ENCODE results near the gene XPO6. TPM values are rescaled to one million over a fixed set of nuclear protein-coding genes. Genes with fewer than 3 reads are reported as not detected.

XPO6 gene
- total RNA-seq, 5 donors from 2014 or later (not counting 1 experiment from before 2014, with no cell fraction given): 355 to 403 (median 391) TPM

- no peak overlapping the region for H3K4me3 ChIP-seq (ENCODE audit: control insufficient read depth in 1 of 2, extremely low read depth in 1 of 2, low read length in 1 of 2)
- no peaks in the 10 kb centered on the region for H3K9me3 ChIP-seq
- peak overlapping the region; percentile 88 to 89 for H3K27ac Mint-ChIP-seq
- H3K27ac ChIP-seq (ENCODE audit: low read length): peak overlapping the region; percentile 10
- peaks cover 4 to 26% of the 10 kb centered on the region in 2 donors for H3K36me3 ChIP-seq (ENCODE audit: control insufficient read depth in 2 of 2, extremely low read depth in 1 of 2, insufficient read depth in 1 of 2, low read length in 1 of 2)
- H3K4me1 Mint-ChIP-seq: peaks cover 96 to 97% (median 96%) of the 10 kb centered on the region in 3 donors
- ATAC-seq (replicated peaks in 1 of 4) (no peak), DNase-seq (no peak)
- H3K27me3 ChIP-seq (replicated peaks in 1 of 2; ENCODE audit: control insufficient read depth in 2 of 2, extremely low read depth in 1 of 2, insufficient read depth in 2 of 2, low read length in 1 of 2): no peaks in the 10 kb centered on the region
- peak overlapping the region; percentile 26 to 62 (median 51) for H3K4me3 Mint-ChIP-seq
- peaks cover 19% of the 10 kb centered on the region for H3K36me3 Mint-ChIP-seq
- no peaks in the 10 kb centered on the region for H3K27me3 Mint-ChIP-seq
- WGBS (ENCODE audit: insufficient coverage): no CpG with 5 or more reads among the region's 3 CpGs
- POLR2A ChIA-PET: interaction anchor here in 1 of 2 donors (0.7 to 1.3 kb wide), 2 partner anchors 8 to 18 kb away, joined by 6 to 10 read pairs; no protein-coding TSS in a partner anchor
- peaks cover 74% of the 10 kb centered on the region in 2 experiments for H3K4me1 ChIP-seq (ENCODE audit: control insufficient read depth in 1 of 2, extremely low read depth in 1 of 2, insufficient read depth in 2 of 2, low read length in 2 of 2)
- no peaks in the 10 kb centered on the region for H3K9me3 Mint-ChIP-seq
- CTCF ChIA-PET: interaction anchor here in 1 of 2 donors (0.6 kb wide), 1 partner anchor 49 kb away, joined by 3 read pairs; no protein-coding TSS in a partner anchor
Measured at GRCh38 chr16:28191364-28191960, 20.3 kb downstream of the XPO6 start.

GRCh38 chr16:28189245-28189644 lies 22.5 kb downstream of the XPO6 start:
- H3K27ac ChIP-seq (ENCODE audit: low read length): peak overlapping the region; percentile 75
- ATAC-seq (replicated peaks in 1 of 4) (peak in 1 of 4 experiments; percentile 21), DNase-seq (peak in 4 of 35 experiments; percentile 17 to 45 (median 32))
- no peaks in the 10 kb centered on the region for H3K9me3 ChIP-seq
- no peaks in the 10 kb centered on the region for H3K27me3 ChIP-seq (replicated peaks in 1 of 2; ENCODE audit: control insufficient read depth in 2 of 2, extremely low read depth in 1 of 2, insufficient read depth in 2 of 2, low read length in 1 of 2)
- Mint-ChIP-seq H3K27ac (peak overlapping the region; percentile 89 to 93), H3K36me3 (peaks cover 14% of the 10 kb centered on the region), H3K4me1 (peaks cover 93 to 95% (median 94%) of the 10 kb centered on the region in 3 donors), H3K27me3 (no peaks in the 10 kb centered on the region), H3K9me3 (peaks cover 0 to 2% (median 0%) of the 10 kb centered on the region in 3 donors), H3K4me3 (peak overlapping the region in 2 of 3 donors; percentile 46 to 51)
- WGBS (ENCODE audit: insufficient coverage): 20% methylated on average over 1 of the region's 3 CpGs
- CTCF ChIA-PET: interaction anchor here (0.5 to 1.9 kb wide), 13 partner anchors 11 to 216 kb away, joined by 3 to 12 read pairs (median 5); no protein-coding TSS in a partner anchor
- POLR2A ChIA-PET: interaction anchor here (0.5 to 1.2 kb wide), 8 partner anchors 11 to 47 kb away, joined by 3 to 10 read pairs (median 4); partner anchors contain the start of gene XPO6 (in 1 of the 2)
- peaks cover 0 to 12% of the 10 kb centered on the region in 2 donors for H3K36me3 ChIP-seq (ENCODE audit: control insufficient read depth in 2 of 2, extremely low read depth in 1 of 2, insufficient read depth in 1 of 2, low read length in 1 of 2)
- H3K4me1 ChIP-seq (ENCODE audit: control insufficient read depth in 1 of 2, extremely low read depth in 1 of 2, insufficient read depth in 2 of 2, low read length in 2 of 2): peaks cover 69 to 75% of the 10 kb centered on the region in 2 experiments
- no peak overlapping the region for H3K4me3 ChIP-seq (ENCODE audit: control insufficient read depth in 1 of 2, extremely low read depth in 1 of 2, low read length in 1 of 2)

- H3K4me1 ChIP-seq (ENCODE audit: control insufficient read depth in 1 of 2, extremely low read depth in 1 of 2, insufficient read depth in 2 of 2, low read length in 2 of 2): peaks cover 64 to 67% of the 10 kb centered on the region in 2 experiments
- peaks cover 0 to 12% of the 10 kb centered on the region in 2 donors for H3K36me3 ChIP-seq (ENCODE audit: control insufficient read depth in 2 of 2, extremely low read depth in 1 of 2, insufficient read depth in 1 of 2, low read length in 1 of 2)
- Mint-ChIP-seq H3K27me3 (no peaks in the 10 kb centered on the region), H3K36me3 (peaks cover 21% of the 10 kb centered on the region), H3K9me3 (peaks cover 0 to 2% (median 0%) of the 10 kb centered on the region in 3 donors), H3K27ac (peak overlapping the region; percentile 89 to 93), H3K4me3 (peak overlapping the region; percentile 46 to 67 (median 51)), H3K4me1 (peaks cover 93 to 95% (median 94%) of the 10 kb centered on the region in 3 donors)
- H3K27me3 ChIP-seq (replicated peaks in 1 of 2; ENCODE audit: control insufficient read depth in 2 of 2, extremely low read depth in 1 of 2, insufficient read depth in 2 of 2, low read length in 1 of 2): no peaks in the 10 kb centered on the region
- POLR2A ChIA-PET: interaction anchor here (0.5 to 1.2 kb wide), 12 partner anchors 10 to 723 kb away, joined by 3 to 11 read pairs (median 4); partner anchors contain the start of gene XPO6 (in 1 of the 2)
- no peaks in the 10 kb centered on the region for H3K9me3 ChIP-seq
- CTCF ChIA-PET: interaction anchor here (0.5 to 1.9 kb wide), 15 partner anchors 10 to 215 kb away, joined by 3 to 12 read pairs (median 4); no protein-coding TSS in a partner anchor
- H3K4me3 ChIP-seq (ENCODE audit: control insufficient read depth in 1 of 2, extremely low read depth in 1 of 2, low read length in 1 of 2): no peak overlapping the region
- ATAC-seq (replicated peaks in 1 of 4) (no peak), DNase-seq (peak in 1 of 35 experiments; percentile 26)
- WGBS (ENCODE audit: insufficient coverage): 45% methylated on average over 5 of the region's 6 CpGs
- H3K27ac ChIP-seq (ENCODE audit: low read length): peak overlapping the region; percentile 75
Measured at GRCh38 chr16:28188085-28188916, 23.5 kb downstream of the XPO6 start.

- Histone ChIP-seq H3K9me3 (no peaks in the 10 kb centered on the region), H3K27me3 (replicated peaks in 1 of 2; ENCODE audit: control insufficient read depth in 2 of 2, extremely low read depth in 1 of 2, insufficient read depth in 2 of 2, low read length in 1 of 2) (no peaks in the 10 kb centered on the region), H3K27ac (ENCODE audit: low read length) (peak overlapping the region; percentile 75), H3K36me3 (ENCODE audit: control insufficient read depth in 2 of 2, extremely low read depth in 1 of 2, insufficient read depth in 1 of 2, low read length in 1 of 2) (peaks cover 0 to 12% of the 10 kb centered on the region in 2 donors), H3K4me3 (ENCODE audit: control insufficient read depth in 1 of 2, extremely low read depth in 1 of 2, low read length in 1 of 2) (no peak overlapping the region), H3K4me1 (ENCODE audit: control insufficient read depth in 1 of 2, extremely low read depth in 1 of 2, insufficient read depth in 2 of 2, low read length in 2 of 2) (peaks cover 60 to 65% of the 10 kb centered on the region in 2 experiments)
- Mint-ChIP-seq H3K4me1 (peaks cover 93 to 95% (median 94%) of the 10 kb centered on the region in 3 donors), H3K27me3 (no peaks in the 10 kb centered on the region), H3K36me3 (peaks cover 25% of the 10 kb centered on the region), H3K27ac (peak overlapping the region; percentile 87 to 90), H3K4me3 (peak overlapping the region; percentile 46 to 67 (median 51)), H3K9me3 (peaks cover 0 to 2% (median 0%) of the 10 kb centered on the region in 3 donors)
- ATAC-seq (replicated peaks in 1 of 4) (peak in 1 of 4 experiments; percentile 47), DNase-seq (peak in 1 of 35 experiments; percentile 65)
- CTCF ChIA-PET: interaction anchor here in 1 of 2 donors (1.5 to 1.9 kb wide), 3 partner anchors 23 to 49 kb away, joined by 5 to 12 read pairs (median 9); no protein-coding TSS in a partner anchor
- POLR2A ChIA-PET: interaction anchor here in 1 of 2 donors (0.6 kb wide), 1 partner anchor 20 kb away, joined by 3 read pairs; no protein-coding TSS in a partner anchor
- WGBS (ENCODE audit: insufficient coverage): no CpG with 5 or more reads among the region's 2 CpGs
Measured at GRCh38 chr16:28187595-28188004, 24.2 kb downstream of the XPO6 start.

GRCh38 chr16:28186752-28187151 lies 25.0 kb downstream of the XPO6 start:
- no peak overlapping the region for H3K4me3 ChIP-seq (ENCODE audit: control insufficient read depth in 1 of 2, extremely low read depth in 1 of 2, low read length in 1 of 2)

More at GRCh38 chr16:28186752-28187151, 25.0 kb downstream of the XPO6 start:
- peaks cover 57 to 59% of the 10 kb centered on the region in 2 experiments for H3K4me1 ChIP-seq (ENCODE audit: control insufficient read depth in 1 of 2, extremely low read depth in 1 of 2, insufficient read depth in 2 of 2, low read length in 2 of 2)
- H3K4me3 Mint-ChIP-seq: peak overlapping the region; percentile 46 to 67 (median 51)
- peak overlapping the region; percentile 87 to 90 for H3K27ac Mint-ChIP-seq
- H3K27me3 Mint-ChIP-seq: no peaks in the 10 kb centered on the region
- peaks cover 0 to 2% (median 0%) of the 10 kb centered on the region in 3 donors for H3K9me3 Mint-ChIP-seq
- no CpG with 5 or more reads among the region's 4 CpGs for WGBS (ENCODE audit: insufficient coverage)
- H3K27ac ChIP-seq (ENCODE audit: low read length): peak overlapping the region; percentile 75
- no peaks in the 10 kb centered on the region for H3K9me3 ChIP-seq
- CTCF ChIA-PET: interaction anchor here (0.5 to 2.0 kb wide), 4 partner anchors 8 to 38 kb away, joined by 3 to 6 read pairs (median 4); no protein-coding TSS in a partner anchor
- POLR2A ChIA-PET: interaction anchor here (0.6 to 1.0 kb wide), 4 partner anchors 26 to 38 kb away, joined by 3 to 4 read pairs (median 4); no protein-coding TSS in a partner anchor
- DNase-seq (peak in 1 of 35 experiments; percentile 60), ATAC-seq (replicated peaks in 1 of 4) (peak; percentile 62 to 81 (median 76))
- peaks cover 0 to 8% of the 10 kb centered on the region in 2 donors for H3K36me3 ChIP-seq (ENCODE audit: control insufficient read depth in 2 of 2, extremely low read depth in 1 of 2, insufficient read depth in 1 of 2, low read length in 1 of 2)
- H3K36me3 Mint-ChIP-seq: peaks cover 30% of the 10 kb centered on the region
- H3K4me1 Mint-ChIP-seq: peaks cover 96 to 97% (median 97%) of the 10 kb centered on the region in 3 donors
- H3K27me3 ChIP-seq (replicated peaks in 1 of 2; ENCODE audit: control insufficient read depth in 2 of 2, extremely low read depth in 1 of 2, insufficient read depth in 2 of 2, low read length in 1 of 2): no peaks in the 10 kb centered on the region

Measured in T-cell (primary cell).